Activated CD8-positive, alpha-beta memory T cell treated with anti-CD3 and anti-CD28 coated beads for 48 hours (primary cell): ENCODE results near the gene MZB1.
"Not testable (repeated sequence)": the region's sequence is repeated elsewhere in the genome, so short reads cannot be mapped to it uniquely, and the experiment has no call there.

ENCODE experiments used
- DNase-seq, 3 experiments: peaks; one replicate each; pipeline ENCODE4 v3.0.0-alpha.2; 2020; ENCODE audit warnings: low read depth in 2 of 3, low spot score in 2 of 3

Gene MZB1

DNA sequence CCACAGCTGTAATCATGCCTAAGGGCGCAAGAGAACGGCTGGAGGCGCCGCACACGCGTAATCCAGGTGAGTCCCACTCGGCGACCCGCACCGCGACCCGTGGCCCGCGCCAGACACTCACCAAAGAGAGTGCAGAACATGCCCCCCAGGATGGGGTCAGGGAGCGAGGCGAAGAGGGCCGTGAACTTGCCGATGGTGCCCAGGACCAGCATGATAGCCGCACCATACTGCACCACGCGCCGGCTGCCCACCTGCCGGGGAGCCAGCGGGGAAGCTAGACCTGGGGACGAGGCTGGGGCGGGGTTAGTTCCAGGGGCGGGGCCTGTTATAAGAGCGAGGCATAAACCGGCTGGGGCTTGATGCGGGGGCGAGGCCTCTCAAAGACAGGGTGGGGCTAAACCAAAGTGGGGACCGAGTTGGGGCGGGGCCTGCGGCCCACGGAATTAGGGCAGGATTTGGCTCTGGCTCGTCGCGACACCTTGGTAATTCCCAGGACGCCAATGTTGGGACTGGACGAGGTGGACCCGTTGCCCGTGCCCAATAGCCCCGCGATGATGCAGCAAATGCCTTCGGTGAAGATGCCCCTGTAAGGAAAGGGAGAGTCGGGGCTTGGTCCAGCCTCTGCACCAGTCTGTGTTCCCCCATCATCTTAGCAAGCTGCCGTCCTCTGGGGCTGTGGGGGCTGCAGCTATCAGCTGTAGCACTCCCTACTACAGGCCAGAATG lies 11.4 kb downstream of the MZB1 start:
- DNase-seq = no peak

DNA sequence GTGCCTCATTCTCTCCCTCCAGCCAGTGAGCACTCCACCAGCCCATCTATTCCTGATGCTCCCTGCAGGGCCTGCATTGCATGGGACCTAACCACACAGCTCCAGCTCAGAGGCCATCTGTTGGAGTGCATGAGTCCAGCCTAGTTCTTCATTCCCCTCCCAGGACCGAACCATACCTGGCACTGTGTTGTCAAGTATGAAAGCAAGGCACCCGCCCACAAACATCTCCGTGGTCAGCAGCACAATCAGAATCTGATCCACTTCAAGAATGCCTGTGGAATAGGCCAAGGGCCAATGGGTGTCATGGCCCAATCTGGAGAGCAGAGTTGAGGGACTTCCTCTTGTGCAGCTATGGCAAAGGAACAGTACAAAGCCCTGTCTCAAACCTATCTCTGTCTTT lies 12.5 kb downstream of the MZB1 start:
- DNase-seq = no peak

DNA sequence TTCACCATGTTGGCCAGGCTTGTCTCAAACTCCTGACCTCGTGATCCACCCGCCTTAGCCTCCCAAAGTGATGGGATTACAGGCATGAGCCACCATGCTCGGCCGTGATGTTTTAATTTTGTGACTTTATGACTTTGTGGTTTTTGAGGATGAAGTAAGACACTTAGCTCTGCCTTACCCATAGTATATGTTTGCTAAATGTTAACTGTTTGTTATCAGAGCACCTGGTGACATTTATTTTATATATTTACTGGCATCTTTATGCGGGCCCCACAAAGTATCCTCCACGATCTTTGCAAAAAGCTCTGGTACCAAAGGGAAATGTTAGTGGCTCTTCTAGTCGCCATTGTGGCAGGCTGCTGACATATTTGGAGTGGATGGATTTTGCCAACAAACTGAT lies 13.3 kb downstream of the MZB1 start:
- DNase-seq = no peak

DNA sequence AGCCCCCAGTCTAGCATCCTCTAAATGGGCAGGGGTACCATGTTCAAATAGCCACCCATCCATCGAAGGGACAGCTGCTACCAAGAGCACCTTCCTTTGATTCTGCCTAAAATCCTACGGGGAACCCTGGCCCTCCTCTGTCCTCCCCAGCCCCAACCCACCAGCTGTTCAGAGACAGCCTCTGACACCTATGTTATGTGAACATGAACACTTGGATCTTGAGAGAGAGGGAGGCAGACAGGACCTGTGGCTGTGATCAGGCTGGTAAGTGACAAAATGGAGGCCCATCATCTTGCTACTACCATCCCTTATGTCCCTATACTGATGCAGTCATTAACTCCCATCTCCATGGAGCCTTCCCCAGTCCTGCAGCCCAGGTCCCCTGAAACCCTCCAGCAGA lies 14.8 kb downstream of the MZB1 start:
- no peak for DNase-seq

DNA sequence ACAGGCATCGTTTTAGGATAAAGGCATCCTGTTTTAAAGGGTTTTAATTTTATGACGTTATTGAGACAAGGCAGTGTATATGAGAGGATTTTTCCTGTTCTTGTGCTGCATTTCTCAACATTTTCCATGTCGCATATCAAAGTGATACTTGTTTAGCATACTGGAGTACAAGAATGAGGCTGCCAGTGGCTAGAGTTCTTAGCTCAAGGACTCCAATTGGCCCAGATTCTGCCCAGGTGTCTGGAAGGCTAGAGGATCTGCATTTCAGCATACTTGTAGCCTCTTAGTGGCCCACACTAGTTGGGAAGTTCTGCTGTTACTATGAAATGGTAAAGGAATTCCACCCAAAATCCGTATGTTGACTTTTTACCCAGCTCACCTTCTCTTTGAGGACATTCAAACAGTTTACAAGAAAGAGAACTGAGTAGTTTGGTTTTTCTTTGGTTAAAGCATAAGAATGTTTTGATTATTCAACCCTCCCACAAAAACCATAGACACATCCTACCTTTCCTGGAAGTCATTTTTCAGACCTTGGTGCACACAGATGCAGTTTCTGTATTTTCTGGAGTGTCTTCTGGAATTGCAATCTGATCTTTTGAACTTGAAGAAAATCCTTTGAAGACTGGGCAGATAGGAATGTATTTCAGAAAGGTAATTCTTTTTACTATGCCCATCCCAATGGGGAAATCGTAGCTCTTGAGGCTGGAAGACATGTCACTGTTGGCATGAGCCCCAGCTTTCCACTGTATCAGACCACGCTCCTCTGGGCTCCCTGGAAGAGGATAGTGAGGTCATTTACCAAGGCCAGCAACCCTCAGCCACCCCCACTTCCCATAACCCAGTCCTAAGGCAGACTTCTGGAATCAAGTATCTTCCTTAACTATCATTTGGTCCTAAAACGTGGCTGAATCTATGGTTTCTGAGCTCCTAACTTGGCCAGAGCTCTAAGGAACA lies 18.0 kb downstream of the MZB1 start:
- no peak for DNase-seq

DNA sequence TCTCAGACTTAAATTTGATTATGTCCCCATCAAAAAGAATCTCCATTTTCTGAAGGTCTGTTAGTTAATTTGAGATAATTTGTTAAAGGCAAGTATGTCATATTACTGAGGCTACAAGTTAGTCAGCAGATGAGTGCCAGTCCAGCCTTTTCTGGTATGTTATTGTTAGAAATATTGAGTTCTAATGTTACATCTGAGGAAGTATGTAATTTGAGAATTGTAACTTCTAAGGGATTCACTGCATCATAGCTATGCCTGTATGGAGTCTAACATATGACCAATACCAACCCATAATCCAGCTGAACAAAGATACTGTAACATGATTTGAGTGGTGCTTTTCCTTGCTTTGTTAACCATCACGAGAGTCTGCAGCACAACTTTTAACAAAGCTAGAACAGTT lies 20.5 kb downstream of the MZB1 start:
- no peak for DNase-seq

DNA sequence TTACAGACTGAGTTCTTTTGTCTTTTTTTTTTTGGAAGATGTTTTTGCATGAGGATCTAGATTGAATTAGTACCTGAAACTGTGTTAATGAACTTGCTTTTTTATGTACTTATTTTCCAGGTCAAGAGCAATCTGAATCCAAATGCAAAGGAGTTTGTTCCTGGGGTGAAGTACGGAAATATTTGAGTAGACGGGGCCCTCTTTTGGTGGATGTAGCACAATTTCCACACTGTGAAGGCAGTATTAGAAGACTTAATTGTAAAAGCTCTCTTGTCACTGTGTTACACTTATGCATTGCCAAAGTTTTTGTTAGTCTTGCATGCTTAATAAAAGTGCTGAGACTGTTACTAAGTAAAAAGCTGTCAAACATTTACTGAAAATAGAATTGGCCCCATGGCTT lies 21.1 kb downstream of the MZB1 start:
- no peak for DNase-seq

DNA sequence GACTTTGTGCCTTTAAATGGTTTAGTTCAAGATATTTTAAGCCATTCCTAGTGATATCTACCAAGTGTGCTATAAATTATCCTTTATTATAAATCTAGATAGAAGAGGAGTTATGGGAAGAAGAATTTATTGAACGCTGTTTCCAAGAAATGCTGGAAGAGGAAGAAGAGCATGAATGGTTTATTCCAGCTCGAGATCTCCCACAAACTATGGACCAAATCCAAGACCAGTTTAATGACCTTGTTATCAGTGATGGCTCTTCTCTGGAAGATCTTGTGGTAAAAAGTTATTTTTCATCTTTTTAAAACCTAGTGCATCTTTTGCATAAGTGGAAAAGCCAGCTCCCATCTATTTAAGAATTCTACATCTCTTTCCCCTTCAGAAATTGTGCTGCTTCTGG lies 25.2 kb downstream of the MZB1 start:
- no peak for DNase-seq

DNA sequence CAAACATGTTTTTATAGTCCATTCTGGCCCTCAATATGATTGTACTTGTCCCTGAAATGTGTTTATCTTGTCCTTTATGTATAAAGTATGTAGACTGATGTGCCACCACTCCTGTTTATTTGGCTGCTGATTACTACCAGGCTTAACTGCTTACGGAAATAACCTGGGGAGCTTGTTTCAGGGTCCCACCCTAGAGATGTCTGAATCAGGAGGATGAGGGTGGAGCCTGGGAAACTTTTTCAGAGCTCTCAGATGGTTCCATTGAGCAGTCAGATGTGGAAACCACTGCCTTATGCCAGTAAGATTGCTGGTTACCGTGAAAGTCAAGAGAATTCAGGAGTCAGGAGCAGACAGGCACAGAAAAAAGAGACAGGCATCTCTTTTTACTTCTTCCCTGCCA lies 25.8 kb downstream of the MZB1 start:
- DNase-seq = no peak

DNA sequence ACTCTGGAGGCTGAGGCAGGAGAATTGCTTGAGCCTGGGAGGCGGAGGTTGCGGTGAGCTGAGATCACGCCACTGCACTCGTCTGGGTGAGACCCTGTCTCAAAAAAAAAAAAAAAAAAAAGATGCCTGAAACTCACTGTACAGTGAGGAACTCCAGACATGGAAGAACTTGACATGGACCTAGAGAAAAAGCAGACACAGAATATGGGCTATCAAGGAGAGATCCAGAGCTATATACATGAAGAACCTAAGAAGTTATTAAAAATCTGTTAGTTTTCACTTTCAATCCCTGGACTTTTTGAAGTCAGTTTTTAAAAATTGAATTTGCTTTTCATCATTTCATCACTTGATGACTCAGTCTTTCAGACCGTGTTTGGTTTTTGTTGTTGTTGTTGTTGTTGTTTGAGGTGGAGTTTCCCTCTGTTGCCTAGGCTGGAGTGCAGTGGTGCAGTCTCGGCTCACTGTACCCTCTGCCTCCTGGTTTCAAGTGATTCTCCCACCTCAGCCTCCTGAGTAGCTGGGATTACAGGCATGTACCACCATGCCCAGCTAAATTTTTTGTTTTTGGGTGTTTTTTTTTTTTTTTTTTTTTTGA lies 27.8 kb downstream of the MZB1 start:
- no peak for DNase-seq

DNA sequence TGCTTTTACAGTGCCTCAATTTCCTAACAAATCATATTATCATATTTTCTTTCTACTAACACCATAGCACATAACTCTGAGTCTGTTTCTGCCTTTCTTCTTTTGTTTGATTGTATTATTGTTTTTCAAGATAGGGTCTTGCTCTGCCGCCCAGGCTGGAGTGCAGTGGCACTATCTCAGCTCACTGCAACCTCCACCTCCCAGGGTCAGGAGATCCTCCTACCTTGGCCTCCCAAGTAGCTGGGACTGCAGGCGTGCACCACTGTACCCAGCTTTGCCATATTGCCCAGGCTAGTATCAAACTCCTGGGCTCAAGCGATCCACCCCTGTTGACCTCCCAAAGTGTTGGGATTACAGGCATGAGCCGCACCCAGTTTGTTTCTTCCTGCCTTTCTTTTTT lies 29.3 kb downstream of the MZB1 start:
- no peak for DNase-seq

DNA sequence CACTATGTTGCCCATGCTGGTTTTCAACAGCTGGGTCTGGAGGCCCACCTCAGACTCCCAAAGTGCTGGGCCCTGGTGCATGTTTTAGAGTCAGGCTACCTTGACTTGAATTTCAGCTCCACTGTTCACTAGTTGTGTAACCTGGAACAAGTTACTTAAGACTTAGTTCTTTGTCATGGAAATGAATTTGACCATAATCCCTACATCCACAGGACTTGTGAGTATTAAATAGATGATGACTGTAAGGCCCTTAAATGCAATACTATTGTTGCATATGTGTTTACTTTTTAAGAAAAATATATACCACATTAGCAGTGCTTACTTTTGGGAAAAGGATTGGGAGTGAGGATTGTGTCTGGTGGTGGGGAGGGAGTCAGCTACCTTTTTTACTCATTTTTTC lies 31.6 kb downstream of the MZB1 start:
- DNase-seq = no peak

DNA sequence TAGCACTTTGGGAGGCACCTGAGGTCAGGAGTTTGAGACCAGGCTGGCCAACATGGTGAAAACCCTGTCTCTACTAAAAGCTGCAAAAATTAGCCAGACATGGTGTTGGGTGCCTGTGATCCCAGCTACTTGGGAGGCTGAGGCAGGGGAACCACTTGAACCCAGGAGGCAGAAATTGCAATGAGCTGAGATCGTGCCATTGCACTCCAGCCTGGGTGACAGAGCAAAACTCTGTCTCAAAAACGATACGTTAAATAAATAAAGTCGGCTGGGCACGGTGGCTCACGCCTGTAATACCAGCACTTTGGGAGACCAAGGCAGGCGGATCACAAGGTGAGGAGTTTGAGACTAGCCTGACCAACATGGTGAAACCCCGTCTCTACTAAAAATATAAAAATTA lies 33.8 kb downstream of the MZB1 start:
- DNase-seq = not testable (repeated sequence)

DNA sequence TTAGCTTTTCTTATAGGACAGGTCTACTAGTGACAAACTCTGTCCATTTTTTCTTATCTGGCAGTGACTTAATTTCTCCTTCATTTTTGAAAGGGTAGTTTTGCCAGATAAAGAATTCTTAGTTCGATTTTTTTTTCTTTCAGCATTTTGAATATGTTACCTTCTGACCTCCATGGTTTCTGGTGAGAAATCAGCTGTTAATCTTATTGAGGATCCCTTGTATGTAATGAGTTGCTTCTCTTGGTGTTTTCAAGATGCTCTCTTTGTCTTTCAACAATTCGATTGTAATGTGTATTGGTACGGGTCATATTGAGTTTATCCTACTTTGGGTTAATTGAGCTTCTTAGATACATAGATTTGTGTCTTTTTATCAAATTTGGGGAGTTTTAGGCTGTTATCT lies 35.5 kb downstream of the MZB1 start:
- no peak for DNase-seq

DNA sequence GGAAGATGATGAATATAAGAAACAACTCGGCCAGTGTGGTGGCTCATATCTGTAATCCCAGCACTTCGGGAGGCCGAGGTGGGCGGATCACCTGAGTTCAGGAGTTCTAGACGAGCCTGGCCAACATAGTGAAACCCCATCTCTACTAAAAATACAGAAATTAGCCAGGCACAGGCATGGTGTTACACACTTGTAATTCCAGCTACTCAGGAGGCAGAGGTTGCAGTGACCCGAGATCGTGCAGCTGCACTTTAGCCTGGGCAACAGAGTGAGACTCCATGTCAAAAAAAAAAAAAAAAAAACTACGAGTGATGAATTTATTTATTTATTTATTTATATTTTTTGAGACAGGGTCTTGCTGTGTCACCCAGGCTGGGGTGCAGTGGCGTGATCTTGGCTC lies 41.9 kb downstream of the MZB1 start:
- DNase-seq = not testable (repeated sequence)

DNA sequence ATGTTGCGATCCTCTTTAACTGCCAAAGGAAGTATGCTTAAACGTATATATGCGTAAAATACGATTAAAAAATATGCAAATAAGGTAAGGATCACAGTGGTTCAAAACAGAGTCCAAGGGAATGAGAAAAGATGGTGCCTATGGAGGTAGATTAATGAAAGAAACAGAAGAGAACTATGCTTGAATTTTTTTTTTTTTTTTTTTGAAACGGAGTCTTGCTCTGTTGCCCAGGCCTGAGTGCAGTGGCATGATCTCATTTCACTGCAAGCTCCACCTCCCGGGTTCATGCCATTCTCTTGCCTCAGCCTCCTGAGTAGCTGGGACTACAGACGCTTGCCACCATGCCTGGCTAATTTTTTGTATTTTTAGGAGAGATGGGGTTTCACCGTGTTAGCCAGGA lies 44.3 kb downstream of the MZB1 start:
- DNase-seq = not testable (repeated sequence)

DNA sequence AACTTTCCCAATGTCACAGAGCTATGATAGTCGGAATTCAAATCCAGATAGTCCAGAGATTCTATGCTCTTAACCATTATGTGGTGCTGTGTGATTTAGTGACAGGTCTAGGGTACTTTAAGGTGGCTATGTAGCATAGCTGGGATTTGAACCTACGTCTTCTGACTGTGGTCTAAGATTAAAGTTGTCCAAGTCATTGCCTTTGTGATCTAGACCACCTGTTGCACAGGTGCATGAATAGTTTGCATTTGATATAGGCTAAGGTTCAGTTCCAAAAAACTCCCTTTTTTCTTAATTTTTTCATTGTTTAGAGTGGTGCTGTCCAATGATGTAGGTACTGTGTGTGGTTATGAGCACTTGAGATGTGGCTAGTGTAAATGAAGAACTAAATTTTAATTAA lies 45.5 kb downstream of the MZB1 start:
- no peak for DNase-seq

DNA sequence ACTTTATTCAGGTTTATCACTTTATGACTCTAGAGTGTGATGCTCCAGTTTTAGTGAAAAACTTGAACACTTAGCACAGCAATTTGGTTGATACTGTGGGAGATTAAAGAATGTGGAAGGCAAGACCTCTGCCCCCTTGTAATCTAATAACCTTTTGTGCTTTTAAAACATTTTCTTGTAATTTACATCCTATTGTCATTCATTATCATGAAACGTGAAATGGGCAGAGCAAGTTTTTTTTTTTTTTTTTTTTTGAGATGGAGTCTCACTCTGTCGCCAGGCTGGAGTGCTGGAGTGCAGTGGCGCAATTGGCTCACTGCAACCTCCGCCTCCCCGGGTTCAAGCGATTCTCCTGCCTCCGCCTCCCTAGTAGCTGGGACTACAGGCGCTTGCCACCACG lies 46.2 kb downstream of the MZB1 start:
- no peak for DNase-seq

DNA sequence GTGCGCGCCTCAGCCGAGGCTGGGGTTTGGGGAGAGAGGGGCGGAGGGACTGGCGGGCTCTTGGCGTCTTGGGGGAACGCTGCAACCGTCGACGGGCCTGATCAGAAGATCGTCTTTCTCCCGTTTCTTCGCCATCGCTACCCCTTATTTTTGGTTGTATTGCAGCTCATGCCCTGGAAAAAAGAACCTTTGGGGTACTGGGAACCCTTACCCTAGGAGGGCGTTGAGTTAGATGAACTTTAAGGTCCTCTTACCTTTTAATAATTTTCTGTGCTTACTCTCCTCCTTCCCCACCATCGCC lies 47.3 kb downstream of the MZB1 start:
- DNase-seq = no peak

DNA sequence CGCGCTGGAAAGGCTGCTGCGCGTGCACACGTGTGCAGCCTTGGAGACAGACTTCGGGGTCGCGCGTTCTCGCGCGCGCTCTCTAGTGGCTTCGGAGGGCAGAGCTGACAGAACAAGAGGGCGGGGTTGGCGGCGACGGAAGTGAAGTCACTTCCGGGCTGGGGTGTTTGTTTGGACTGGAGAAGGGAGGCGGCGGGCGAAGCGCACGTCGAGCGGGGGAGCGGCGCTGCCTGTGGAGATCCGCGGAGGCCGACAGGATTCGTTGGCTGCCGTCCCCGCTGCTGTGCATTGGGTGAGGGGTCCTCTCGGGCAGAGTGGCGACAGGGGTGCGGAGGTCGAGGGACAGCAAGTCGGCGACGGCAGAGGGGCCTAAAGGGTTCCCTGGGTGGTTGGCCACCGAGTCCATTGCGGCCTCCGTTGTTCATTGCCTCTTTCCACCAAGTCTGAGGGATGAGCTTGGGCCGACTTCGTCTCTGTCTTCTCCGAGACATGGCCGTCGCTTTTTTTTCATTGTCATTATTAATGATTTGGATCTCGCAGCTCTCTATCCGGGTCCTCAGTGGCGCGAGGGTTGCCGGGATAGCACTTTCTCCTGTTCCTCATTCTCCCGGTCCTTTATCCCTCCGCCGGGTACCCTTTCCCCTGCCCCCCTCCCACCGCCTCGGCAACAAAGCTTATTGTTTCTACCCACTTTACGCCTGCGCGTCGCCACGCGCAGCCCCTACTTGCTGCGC lies 47.9 kb downstream of the MZB1 start, which contains the start of gene PAIP2:
Gene PAIP2 (plus strand): TSS at position 166 of the 734 bp plus-strand sequence. CDS start 21,931 bp downstream, outside the sequence.
- peak; percentile 89 to 95 (median 93) for DNase-seq

DNA sequence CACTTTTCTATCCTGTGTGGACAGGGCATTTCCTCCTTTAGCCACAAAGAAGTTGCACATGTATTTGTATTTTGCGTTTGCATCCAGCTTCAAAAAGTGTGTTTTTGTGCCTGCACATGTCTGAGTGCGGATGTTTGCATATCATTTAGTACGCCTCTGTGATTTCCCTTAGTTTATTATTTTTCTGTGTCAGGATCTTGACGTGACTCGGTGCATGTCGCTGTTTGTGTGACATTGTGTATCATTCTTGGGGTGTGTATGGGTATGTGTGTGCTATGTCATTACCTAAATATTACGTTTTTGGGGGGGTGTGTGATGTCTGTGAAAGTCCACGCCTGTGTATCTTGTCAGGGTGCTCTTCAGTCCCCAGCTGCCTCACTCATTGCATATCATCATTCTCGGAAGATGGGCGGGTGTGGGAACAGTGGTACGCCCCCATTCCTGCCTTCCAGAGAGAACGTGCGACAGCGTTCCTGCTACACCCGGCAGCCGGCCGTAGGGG lies 48.5 kb downstream of the MZB1 start:
- no peak for DNase-seq
